ENCODE results near the gene CCDC184. TPM values are rescaled to one million over a fixed set of nuclear protein-coding genes. Genes with fewer than 3 reads are reported as not detected.

CCDC184 gene
- polyA plus RNA-seq, 2 of the 4 experiments (the other 2 are of a cell fraction): 1.5 to 2.7 TPM

DNA sequence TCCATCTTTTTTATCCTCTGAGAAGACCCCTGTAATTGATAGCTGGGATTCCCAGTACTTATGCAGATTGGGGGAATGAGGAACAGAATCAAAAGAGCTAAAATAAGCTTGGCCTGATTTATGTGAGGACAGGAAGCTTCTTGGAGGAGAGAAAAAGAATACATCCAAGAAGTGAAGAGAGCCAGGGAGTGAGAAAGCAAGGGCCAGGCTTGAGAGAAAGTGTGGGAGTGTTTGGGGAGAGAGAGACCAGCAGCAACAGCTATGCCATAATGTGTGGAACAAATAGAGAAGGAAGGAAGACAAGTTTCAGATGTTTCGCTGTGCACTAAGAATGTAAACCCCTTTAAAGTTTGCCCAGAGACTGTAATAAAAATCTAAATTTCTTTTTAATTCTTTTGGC, 4.0 kb upstream of the CCDC184 start:
- DNase-seq (ENCODE audit: low read depth in 1 of 2, low spot score in 1 of 2): no peak
- H3K4me3 ChIP-seq: no peak overlapping the region
- H3K4me2 ChIP-seq: no peak overlapping the region
- TF ChIP-seq EHMT2 (IDR thresholded peaks at IDR 0.05; ENCODE audit: low read depth) (no peak), RARB (CRISPR knock-in tag; IDR thresholded peaks at IDR 0.05) (no peak)
- FAIRE-seq: no peak
- ChIA-PET CTCF (interaction anchor here (0.6 to 3.0 kb wide), 7 partner anchors 10 to 308 kb away, joined by 3 to 15 read pairs (median 3); partner anchors contain the start of gene ASB8), POLR2A (no interaction called here)
- no peak overlapping the region for H3K27ac ChIP-seq
- no peak for ATAC-seq
- peaks cover 10% of the 10 kb centered on the region; the same call in 2 of the 3 replicates for H3K4me1 ChIP-seq
- WGBS (ENCODE audit: missing lambda C conversion rate): 84% methylated on average over 1 of the region's 1 CpG
- no peaks in the 10 kb centered on the region for H3K9me3 ChIP-seq

GRCh38 chr12:48180424-48180823, 3.0 kb upstream of the CCDC184 start:
- Histone ChIP-seq H3K4me2 (no peak overlapping the region), H3K9me3 (no peaks in the 10 kb centered on the region), H3K4me1 (peaks cover 10% of the 10 kb centered on the region; the same call in 2 of the 3 replicates), H3K4me3 (no peak overlapping the region), H3K27ac (no peak overlapping the region)
- POLR2A ChIA-PET: no interaction called here
- DNase-seq (ENCODE audit: low read depth in 1 of 2, low spot score in 1 of 2) (no peak), FAIRE-seq (no peak), ATAC-seq (no peak)
- TF ChIP-seq NFE2L2 (conservative IDR thresholded peaks at IDR 0.05; ENCODE audit: low read length) (no peak), HEYL (CRISPR knock-in tag; IDR thresholded peaks at IDR 0.05) (no peak), CHD2 (IDR thresholded peaks at IDR 0.05; ENCODE audit: low read length, partially characterized antibody) (no peak), RAD21 (conservative IDR thresholded peaks at IDR 0.05 in 1 of 2, IDR thresholded peaks at IDR 0.05 in 1 of 2) (no peak), POLR2AphosphoS2 (conservative IDR thresholded peaks at IDR 0.05; ENCODE audit: low read length) (no peak), CTCF (IDR thresholded peaks at IDR 0.05) (no peak), MAX (IDR thresholded peaks at IDR 0.05) (no peak), JUN (IDR thresholded peaks at IDR 0.05) (no peak), HOXB5 (CRISPR knock-in tag; IDR thresholded peaks at IDR 0.05) (no peak), JUNB (IDR thresholded peaks at IDR 0.05) (no peak), RCOR1 (IDR thresholded peaks at IDR 0.05; ENCODE audit: low read depth, low read length) (no peak), CHD4 (IDR thresholded peaks at IDR 0.05; ENCODE audit: borderline replicate concordance) (no peak), RARB (CRISPR knock-in tag; IDR thresholded peaks at IDR 0.05) (no peak), CBX8 (IDR thresholded peaks at IDR 0.05) (no peak), MAZ (IDR thresholded peaks at IDR 0.05; ENCODE audit: borderline replicate concordance, low read depth, low read length) (no peak)
- WGBS (ENCODE audit: missing lambda C conversion rate): 0% methylated on average over 1 of the region's 1 CpG
- CTCF ChIA-PET: interaction anchor here (0.7 to 3.0 kb wide), 5 partner anchors 9 to 342 kb away, joined by 3 to 15 read pairs (median 14); partner anchors contain the start of gene ASB8

GRCh38 chr12:48180857-48181495, 2.5 kb upstream of the CCDC184 start:
- FAIRE-seq (no peak), ATAC-seq (no peak), DNase-seq (ENCODE audit: low read depth in 1 of 2, low spot score in 1 of 2) (no peak)
- no peak for TF ChIP-seq JUN (IDR thresholded peaks at IDR 0.05)
- no peak for TF ChIP-seq CHD2 (IDR thresholded peaks at IDR 0.05; ENCODE audit: low read length, partially characterized antibody)
- no peak for TF ChIP-seq FOSL2 (IDR thresholded peaks at IDR 0.05)
- no peak for TF ChIP-seq FOSL2 (CRISPR knock-in tag; IDR thresholded peaks at IDR 0.05)
- no peak for TF ChIP-seq ESRRA (IDR thresholded peaks at IDR 0.05; ENCODE audit: borderline replicate concordance, low read length)
- no peak for TF ChIP-seq TFCP2L1 (CRISPR knock-in tag; IDR thresholded peaks at IDR 0.05)
- no peak for TF ChIP-seq KDM1A (IDR thresholded peaks at IDR 0.05; ENCODE audit: low read depth)
- TF ChIP-seq ZNF302 (CRISPR knock-in tag; IDR thresholded peaks at IDR 0.05): no peak
- no peak for TF ChIP-seq RCOR1 (IDR thresholded peaks at IDR 0.05; ENCODE audit: low read depth, low read length)
- no peak for TF ChIP-seq REST (IDR thresholded peaks at IDR 0.05)
- TF ChIP-seq ELK1 (IDR thresholded peaks at IDR 0.05; ENCODE audit: low read depth, low read length): no peak
- no peak for TF ChIP-seq RFX5 (IDR thresholded peaks at IDR 0.05)
- CTCF ChIA-PET: interaction anchor here (0.7 to 3.0 kb wide), 5 partner anchors 8 to 437 kb away, joined by 5 to 15 read pairs (median 14); no protein-coding TSS in a partner anchor
- Histone ChIP-seq H3K9me3 (no peaks in the 10 kb centered on the region), H3K27ac (no peak overlapping the region), H3K4me2 (no peak overlapping the region), H3K4me3 (no peak overlapping the region), H3K4me1 (peaks cover 10% of the 10 kb centered on the region; the same call in 2 of the 3 replicates)
- 45% methylated on average over 2 of the region's 2 CpGs for WGBS (ENCODE audit: missing lambda C conversion rate)
- POLR2A ChIA-PET: no interaction called here
